Stomach smooth muscle (tissue), 2 donors: ENCODE results near the gene ASS1.

Source experiments
- H3K27ac ChIP-seq: one replicate; pipeline ENCODE4 v1.7.0; 2013; ENCODE audit warnings: mild to moderate bottlenecking, low read length, inconsistent platforms
- H3K27me3 ChIP-seq, 2 donors: one replicate each; pipeline ENCODE4 v1.7.0; 2013; ENCODE audit warnings: low read length in 2 of 2; ENCODE audit not compliant: insufficient read depth in 2 of 2, control insufficient read depth in 1 of 2
- H3K36me3 ChIP-seq, 2 donors: one replicate each; pipeline ENCODE4 v1.7.0; 2013; ENCODE audit warnings: low read length in 2 of 2; ENCODE audit not compliant: control insufficient read depth in 2 of 2, insufficient read depth in 2 of 2
- H3K4me1 ChIP-seq: one replicate; pipeline ENCODE4 v1.7.0; 2013; ENCODE audit warnings: low read length; ENCODE audit not compliant: control insufficient read depth, insufficient read depth
- H3K4me3 ChIP-seq, 2 donors: one replicate each; pipeline ENCODE4 v1.7.0; 2013; ENCODE audit warnings: low read length in 2 of 2
- H3K9ac ChIP-seq, 2 donors: one replicate each; pipeline ENCODE4 v1.7.0; 2013; ENCODE audit warnings: low read length in 2 of 2, mild to moderate bottlenecking in 1 of 2
- H3K9me3 ChIP-seq, 2 donors: one replicate each; pipeline ENCODE4 v1.7.0; 2013; ENCODE audit warnings: low read length in 2 of 2; ENCODE audit not compliant: control insufficient read depth in 2 of 2
- donor health status: healthy.
- donor health status: Pancreatic carcinoma.

The ASS1 gene

DNA sequence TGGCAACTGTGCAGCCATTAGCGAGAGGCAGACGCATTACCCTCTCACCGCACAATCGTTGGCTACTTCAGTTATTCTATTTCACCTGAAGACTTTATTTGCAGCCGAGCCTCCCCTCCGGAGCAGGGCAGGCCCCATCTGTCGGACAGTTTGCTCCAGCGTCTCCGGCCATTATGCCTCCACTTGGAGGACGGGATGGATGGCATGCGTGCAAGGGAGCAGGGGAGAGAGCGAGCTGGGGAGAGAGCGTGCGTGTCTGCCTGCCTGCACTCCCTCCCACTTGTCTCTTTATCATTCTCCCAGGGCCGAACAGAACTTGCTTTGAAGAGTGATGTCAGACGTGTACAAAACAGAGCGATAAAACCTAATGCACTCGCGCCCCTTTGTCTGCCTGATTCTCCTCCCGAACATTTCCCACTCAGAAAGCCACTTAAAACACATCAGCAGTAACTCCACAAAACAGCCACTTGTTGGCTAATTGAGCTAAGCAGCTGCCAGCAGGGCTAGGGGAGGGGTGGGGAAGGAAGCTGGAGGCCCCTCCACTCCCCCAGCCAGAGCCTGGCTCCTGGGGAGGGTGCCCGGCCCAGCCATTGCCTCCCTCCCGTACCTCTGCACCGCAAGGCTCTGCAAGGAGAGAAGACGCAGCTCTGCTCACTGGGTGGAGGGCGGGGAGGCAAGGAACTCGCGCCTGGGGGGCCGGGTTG, 91.2 kb downstream of the ASS1 start:
- Histone ChIP-seq H3K27ac (no peak overlapping the region), H3K9ac (peak overlapping the region in 1 of 2 donors; percentile 27), H3K36me3 (no peaks in the 10 kb centered on the region), H3K4me3 (peak overlapping the region; percentile 58 to 69), H3K4me1 (peaks cover 2% of the 10 kb centered on the region), H3K9me3 (no peaks in the 10 kb centered on the region), H3K27me3 (peaks cover 39 to 48% of the 10 kb centered on the region in 2 donors)

DNA sequence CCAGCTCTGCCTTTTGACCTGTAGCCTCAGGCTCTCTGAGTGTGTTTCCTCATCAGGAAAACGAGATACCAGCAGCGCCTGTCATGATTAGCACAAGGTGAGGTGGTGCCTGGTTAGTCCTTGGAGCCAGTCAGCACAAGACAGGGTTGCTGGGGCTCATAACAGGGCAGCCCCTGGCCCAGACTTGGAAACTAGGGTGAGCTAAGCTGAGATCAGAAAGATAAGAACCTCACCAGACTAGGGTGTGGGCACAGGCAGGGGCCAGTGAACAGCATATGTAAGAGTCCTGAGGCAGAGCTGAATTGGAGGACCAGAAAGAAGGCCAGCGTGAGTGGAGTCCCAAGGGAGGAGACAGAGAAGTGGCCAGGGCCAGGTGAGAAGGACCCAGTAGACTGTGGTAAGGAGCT, 91.9 kb downstream of the ASS1 start:
- Histone ChIP-seq H3K9ac (no peak overlapping the region), H3K4me1 (peaks cover 2% of the 10 kb centered on the region), H3K27me3 (peaks cover 39 to 48% of the 10 kb centered on the region in 2 donors), H3K9me3 (no peaks in the 10 kb centered on the region), H3K36me3 (no peaks in the 10 kb centered on the region), H3K27ac (no peak overlapping the region), H3K4me3 (no peak overlapping the region)

GRCh38 chr9:130537346-130538050, 92.7 kb downstream of the ASS1 start:
- Histone ChIP-seq H3K36me3 (no peaks in the 10 kb centered on the region), H3K9ac (no peak overlapping the region), H3K27me3 (peaks cover 44 to 52% of the 10 kb centered on the region in 2 donors), H3K9me3 (no peaks in the 10 kb centered on the region), H3K4me3 (no peak overlapping the region), H3K4me1 (peaks cover 2% of the 10 kb centered on the region), H3K27ac (no peak overlapping the region)

- Histone ChIP-seq H3K36me3 (no peaks in the 10 kb centered on the region), H3K9ac (no peak overlapping the region), H3K4me1 (peaks cover 2% of the 10 kb centered on the region), H3K27ac (no peak overlapping the region), H3K9me3 (no peaks in the 10 kb centered on the region), H3K4me3 (no peak overlapping the region), H3K27me3 (peaks cover 44 to 52% of the 10 kb centered on the region in 2 donors)
Measured at GRCh38 chr9:130539420-130540223, 94.9 kb downstream of the ASS1 start.

DNA sequence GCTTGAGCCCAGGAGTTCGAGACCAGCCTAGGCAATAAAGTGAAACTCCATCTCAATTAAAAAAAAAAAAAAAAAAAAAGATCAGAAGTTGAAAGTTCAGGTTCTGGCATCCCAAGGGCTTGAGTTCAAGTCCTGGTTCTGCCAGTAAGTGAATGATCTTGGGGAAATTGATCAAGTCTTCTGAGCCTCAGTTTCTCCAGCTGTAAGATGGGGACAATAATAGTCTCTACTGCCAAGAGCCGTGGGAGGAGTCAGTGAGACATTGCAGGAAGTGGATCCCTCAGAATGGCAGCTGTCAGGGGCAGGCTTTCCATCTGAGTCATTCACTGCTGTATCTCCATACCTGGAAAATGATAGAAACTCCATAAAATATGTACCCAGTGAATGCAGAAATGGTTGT, 96.8 kb downstream of the ASS1 start:
- Histone ChIP-seq H3K36me3 (no peaks in the 10 kb centered on the region), H3K9me3 (no peaks in the 10 kb centered on the region), H3K4me3 (no peak overlapping the region), H3K27me3 (peaks cover 33 to 43% of the 10 kb centered on the region in 2 donors), H3K27ac (no peak overlapping the region), H3K4me1 (no peaks in the 10 kb centered on the region), H3K9ac (no peak overlapping the region)

- H3K4me3 ChIP-seq: no peak overlapping the region
- H3K9ac ChIP-seq: no peak overlapping the region
- H3K9me3 ChIP-seq: no peaks in the 10 kb centered on the region
- H3K27ac ChIP-seq: no peak overlapping the region
- no peaks in the 10 kb centered on the region for H3K4me1 ChIP-seq
- H3K27me3 ChIP-seq: peaks cover 31 to 38% of the 10 kb centered on the region in 2 donors
- no peaks in the 10 kb centered on the region for H3K36me3 ChIP-seq
Measured at GRCh38 chr9:130542038-130542437, 97.3 kb downstream of the ASS1 start.

DNA sequence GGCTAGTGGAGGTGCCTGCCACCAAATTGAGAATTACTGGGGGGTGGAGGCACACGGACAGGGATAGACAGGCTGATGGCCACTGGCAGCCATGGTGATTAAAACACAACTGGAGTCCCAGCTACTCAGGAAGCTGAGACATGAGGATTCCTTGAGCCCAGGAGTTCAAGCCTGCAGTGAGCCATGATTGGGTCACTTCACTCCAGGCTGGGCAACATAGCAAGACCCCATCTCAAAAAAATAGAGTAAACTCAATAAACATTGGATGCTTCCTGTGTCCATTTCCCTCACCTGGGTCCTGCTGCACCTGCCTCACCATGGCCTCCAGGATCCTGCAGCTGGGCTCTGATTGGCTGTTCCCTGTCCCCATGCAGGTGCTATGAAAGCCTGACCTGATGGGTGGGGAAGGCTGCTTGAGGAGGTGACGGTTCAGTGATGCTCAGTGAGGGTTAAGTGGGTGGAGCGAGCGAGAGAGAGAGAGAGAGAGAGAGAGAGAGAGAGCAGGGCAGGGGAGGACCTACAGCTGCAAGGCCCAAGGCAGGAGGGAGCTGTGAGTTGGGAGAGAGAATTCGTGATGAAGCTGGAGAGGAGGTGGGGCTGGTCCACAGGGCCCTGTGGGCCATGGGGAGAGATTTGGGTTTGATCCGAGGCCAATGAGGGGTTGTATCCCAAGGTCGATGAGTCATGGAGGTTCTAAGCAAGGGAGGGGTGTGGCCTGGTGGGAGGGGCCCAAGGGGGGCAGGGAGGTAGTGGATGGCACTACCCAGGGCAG, 97.9 kb downstream of the ASS1 start:
- Histone ChIP-seq H3K27ac (no peak overlapping the region), H3K4me1 (no peaks in the 10 kb centered on the region), H3K9me3 (no peaks in the 10 kb centered on the region), H3K9ac (no peak overlapping the region), H3K36me3 (no peaks in the 10 kb centered on the region), H3K27me3 (peaks cover 27 to 32% of the 10 kb centered on the region in 2 donors), H3K4me3 (no peak overlapping the region)

DNA sequence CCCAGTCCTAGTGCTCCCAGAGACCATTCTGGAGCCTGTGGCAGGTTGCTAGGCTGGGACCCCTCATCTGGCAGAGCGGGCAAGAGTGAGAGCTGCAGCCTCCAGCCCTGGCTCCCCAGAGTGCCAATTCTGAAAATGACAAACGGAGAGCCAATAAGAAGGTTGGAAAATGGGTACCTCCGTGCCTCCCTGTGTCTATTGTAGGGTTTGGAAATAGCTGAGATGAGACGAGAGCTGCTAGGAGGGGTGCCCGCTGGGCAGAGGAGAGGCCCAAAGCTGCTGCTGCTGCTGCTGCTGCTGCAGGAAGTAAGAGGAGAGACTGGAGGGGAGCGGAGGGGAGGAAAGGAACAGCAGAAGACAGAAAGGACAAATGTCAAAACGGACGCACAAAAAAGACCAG, 98.6 kb downstream of the ASS1 start:
- Histone ChIP-seq H3K27me3 (peaks cover 24 to 29% of the 10 kb centered on the region in 2 donors), H3K4me1 (no peaks in the 10 kb centered on the region), H3K9ac (no peak overlapping the region), H3K9me3 (no peaks in the 10 kb centered on the region), H3K4me3 (no peak overlapping the region), H3K36me3 (no peaks in the 10 kb centered on the region), H3K27ac (no peak overlapping the region)

GRCh38 chr9:130543859-130544258, 99.1 kb downstream of the ASS1 start:
- Histone ChIP-seq H3K27ac (no peak overlapping the region), H3K36me3 (no peaks in the 10 kb centered on the region), H3K4me3 (no peak overlapping the region), H3K4me1 (no peaks in the 10 kb centered on the region), H3K9me3 (no peaks in the 10 kb centered on the region), H3K27me3 (peaks cover 19 to 24% of the 10 kb centered on the region in 2 donors), H3K9ac (no peak overlapping the region)

- no peak overlapping the region for H3K4me3 ChIP-seq
- H3K4me1 ChIP-seq: no peaks in the 10 kb centered on the region
- H3K27ac ChIP-seq: no peak overlapping the region
- no peak overlapping the region for H3K9ac ChIP-seq
- peaks cover 17 to 20% of the 10 kb centered on the region in 2 donors for H3K27me3 ChIP-seq
- H3K9me3 ChIP-seq: peaks cover 3% of the 10 kb centered on the region in 2 donors
- no peaks in the 10 kb centered on the region for H3K36me3 ChIP-seq
Measured at GRCh38 chr9:130544364-130544763, 99.6 kb downstream of the ASS1 start.
